Amygdala (tissue), 56 donors: Measurements from ENCODE around the gene PARP16.

Experiments used
- DNase-seq, 56 donors: peaks; one replicate each; lab custom pipeline; 2025; lab: John Stamatoyannopoulos, UW

PARP16 gene, protein sequence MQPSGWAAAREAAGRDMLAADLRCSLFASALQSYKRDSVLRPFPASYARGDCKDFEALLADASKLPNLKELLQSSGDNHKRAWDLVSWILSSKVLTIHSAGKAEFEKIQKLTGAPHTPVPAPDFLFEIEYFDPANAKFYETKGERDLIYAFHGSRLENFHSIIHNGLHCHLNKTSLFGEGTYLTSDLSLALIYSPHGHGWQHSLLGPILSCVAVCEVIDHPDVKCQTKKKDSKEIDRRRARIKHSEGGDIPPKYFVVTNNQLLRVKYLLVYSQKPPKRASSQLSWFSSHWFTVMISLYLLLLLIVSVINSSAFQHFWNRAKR

DNA sequence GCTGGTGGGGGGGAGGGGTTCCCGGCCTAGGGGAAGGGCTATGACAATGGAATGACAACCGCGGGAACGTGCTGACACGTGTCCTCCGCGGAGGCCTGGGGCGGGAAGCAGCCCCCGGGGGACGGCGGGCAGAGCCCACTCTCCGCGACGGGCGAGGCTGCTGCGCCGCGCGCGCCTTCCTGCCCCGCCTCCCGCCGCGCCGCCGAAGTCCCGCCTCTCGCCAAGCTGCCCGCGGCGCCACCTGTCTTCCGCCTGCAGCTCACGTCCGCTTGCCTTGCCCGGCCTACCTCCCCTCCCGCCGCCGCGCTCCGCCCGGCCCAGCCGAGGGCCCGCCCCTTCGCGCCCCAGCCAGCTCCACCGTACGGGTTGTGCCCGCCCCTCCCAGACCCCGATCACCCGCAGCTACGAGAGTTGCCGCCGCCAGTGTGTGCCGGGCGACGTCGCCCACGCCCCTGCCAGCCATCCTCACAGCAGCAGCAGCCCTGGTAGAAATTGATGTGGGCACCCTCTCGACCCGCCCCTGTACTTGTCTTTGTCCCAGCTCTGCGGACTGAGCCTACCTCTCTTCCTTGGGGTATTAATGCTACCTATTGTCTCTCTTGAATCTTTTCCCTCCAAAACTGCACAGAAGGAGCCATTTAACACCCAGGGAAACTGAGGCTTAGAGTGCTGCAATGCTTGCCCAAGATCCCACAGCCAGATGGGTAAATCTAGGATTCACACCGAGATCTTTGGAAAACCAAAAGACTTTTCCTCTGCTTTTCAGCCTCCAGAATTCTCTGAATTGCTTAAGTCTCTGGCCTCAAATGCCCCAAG lies at the start of gene PARP16:
Gene PARP16, minus strand, starts transcription at position 180 of the 816 bp plus-strand sequence. CDS start 457 bp downstream, outside the sequence.
- peak; percentile 7 to 94 (median 80) for DNase-seq

GRCh38 chr15:65335278-65336055 lies 48.8 kb upstream of the PARP16 start:
- no peak for DNase-seq

- peak in 1 of 56 donors; percentile 7 for DNase-seq
These were observed 48.0 kb upstream of the PARP16 start for GRCh38 chr15:65334586-65335231.

DNA sequence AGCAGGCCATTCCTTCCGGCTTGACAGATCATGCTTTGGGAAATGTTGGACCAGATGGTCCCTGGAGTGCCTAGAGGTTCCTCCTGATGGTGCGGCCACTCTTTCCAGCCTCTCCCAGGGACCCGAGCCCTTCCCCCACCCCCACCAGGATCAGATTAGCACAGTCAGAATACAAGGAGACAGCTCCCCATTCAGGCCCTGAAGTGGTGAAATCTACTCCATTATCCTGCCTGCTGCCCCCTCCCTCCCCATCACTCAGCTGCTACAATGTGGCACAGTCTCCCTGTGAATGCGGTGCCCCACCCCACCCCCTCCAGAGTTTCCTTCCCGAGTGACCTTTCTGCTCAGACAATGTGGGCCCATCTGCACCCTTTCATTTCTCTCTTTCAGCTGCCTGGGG lies 47.2 kb upstream of the PARP16 start:
- no peak for DNase-seq

GRCh38 chr15:65333148-65333820 lies 46.6 kb upstream of the PARP16 start:
- DNase-seq: no peak

GRCh38 chr15:65332391-65333147 lies 45.9 kb upstream of the PARP16 start:
- DNase-seq: no peak

GRCh38 chr15:65331811-65332210 lies 45.1 kb upstream of the PARP16 start:
- DNase-seq: no peak

DNA sequence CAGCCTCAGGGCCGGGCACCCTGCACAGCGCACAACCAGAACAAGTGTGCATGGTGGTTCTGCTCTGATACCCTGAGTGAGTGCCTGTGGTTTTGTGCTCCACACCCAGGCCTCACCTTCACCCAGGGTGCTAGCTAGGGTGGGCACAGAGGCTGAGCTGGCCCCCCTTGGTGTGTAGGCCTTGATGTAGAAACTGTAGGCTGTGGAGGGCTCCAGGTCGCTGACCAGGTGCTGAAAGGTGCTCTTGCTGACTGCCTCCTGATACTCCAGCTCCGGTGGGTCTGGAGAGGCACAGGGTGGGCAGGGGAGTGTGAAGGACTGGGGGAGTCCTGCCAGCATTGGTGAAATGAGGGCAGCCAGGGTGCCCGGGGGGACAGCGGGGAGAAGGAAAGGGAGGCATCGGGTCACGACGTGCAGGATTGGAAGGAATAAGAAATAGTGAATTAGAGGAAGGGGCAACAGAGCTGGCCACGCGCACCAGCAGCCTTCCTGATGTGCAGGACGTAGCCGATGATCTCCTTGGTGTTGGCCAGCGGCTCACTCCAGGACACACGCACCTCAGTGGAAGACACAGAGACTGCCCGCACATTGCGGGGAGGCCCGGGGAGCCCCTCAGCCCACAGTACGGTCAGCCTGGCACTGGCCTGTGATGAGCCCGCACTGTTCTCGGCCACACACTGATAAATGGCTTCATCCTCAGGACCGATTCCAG lies 44.4 kb upstream of the PARP16 start:
- no peak for DNase-seq

GRCh38 chr15:65329984-65330735 lies 43.5 kb upstream of the PARP16 start:
- no peak for DNase-seq

DNA sequence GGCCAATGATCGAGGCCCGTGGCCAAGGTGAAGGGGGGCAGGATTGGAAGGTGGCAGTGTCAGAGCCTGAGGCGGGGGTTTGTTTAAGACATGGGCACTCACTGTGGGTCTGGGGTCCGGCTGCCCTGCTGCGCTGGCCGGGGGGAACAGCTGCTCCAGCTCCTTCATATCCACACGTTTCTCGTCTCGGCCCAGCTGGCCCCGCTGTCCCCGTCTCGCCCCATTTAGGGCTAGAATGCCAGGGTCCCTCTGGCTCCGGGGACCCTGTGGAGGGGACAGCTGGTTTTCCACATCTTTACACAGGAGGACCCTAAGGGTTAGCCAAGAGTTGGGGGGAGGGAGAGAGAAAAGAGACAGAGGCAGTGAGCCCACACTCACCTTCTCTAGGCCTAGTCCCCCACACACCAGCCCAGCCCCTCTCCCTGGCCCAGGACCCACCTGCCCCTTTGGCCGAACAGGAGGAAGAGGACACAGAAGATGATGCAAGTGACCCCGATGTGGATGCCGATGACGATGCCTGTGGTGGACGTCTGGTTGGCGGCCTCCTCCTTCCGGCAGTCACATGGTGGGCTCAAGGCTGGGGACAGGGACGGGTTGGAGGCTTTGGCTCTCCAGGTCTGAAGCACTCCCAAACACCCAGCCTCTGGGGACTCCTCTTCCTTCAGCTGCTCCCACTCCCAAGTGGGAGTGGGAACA lies 42.8 kb upstream of the PARP16 start:
- no peak for DNase-seq

DNA sequence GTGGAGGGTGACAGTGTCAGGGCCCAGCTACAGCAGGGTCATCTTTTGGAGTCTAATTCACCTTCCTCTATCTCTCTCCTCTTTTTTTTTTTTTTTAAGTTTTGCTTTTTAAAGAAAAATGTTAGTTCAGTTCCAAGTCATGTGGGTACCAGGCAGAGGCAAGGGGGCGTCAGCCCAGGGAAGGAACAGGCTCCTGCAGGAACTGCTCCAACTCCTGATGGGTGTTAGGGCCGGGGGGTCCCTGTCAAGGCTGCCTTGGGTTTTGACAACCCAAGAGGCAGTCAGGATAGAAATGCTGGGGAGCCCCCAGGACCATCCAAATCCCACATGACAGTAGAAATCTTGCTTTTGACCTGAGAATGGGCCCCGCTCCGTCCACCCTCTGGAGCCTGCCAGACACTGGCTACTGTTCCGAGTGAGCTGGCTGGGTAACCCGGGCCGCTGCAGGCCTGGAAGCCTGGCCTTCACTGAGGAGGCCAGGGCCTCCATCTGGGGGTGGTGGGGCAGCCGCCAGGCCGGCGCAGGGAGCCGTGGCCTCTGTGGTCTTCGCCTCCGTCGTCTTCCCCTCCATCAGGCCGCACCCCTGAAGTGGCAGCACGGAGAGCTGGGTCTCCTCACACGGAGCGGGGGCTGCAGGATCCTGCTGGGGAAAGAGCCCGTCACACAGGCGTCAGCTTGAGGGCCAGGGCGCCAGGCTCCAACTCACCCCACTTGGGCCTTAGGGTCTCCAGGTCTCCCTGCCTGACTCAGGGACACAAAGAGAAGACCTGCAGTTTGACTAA lies 42.0 kb upstream of the PARP16 start:
- DNase-seq: no peak

GRCh38 chr15:65327651-65328393 lies 41.1 kb upstream of the PARP16 start:
- no peak for DNase-seq

DNA sequence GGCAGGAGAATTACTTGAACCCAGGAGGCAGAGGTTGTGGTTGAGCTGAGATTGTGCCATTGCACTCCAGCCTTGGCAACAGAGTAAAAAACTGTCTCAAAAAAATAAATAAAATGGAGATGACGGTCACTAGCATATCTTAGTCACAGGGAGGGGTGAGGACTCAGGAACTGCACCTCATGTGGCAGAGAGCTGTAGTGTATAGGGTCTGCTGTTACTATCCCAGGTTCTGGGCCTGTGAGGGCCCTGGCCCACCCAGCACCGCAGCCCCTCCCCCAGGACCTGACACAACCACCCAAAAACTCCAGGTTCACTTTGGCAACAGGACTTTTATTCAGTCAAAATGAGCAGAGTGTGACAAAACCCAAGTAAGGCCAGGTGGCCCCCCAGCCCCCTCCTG lies 40.1 kb upstream of the PARP16 start:
- DNase-seq: no peak

- DNase-seq: peak in 45 of 56 donors; percentile 6 to 81 (median 46)
These were observed 39.4 kb upstream of the PARP16 start for GRCh38 chr15:65326117-65326526.

DNA sequence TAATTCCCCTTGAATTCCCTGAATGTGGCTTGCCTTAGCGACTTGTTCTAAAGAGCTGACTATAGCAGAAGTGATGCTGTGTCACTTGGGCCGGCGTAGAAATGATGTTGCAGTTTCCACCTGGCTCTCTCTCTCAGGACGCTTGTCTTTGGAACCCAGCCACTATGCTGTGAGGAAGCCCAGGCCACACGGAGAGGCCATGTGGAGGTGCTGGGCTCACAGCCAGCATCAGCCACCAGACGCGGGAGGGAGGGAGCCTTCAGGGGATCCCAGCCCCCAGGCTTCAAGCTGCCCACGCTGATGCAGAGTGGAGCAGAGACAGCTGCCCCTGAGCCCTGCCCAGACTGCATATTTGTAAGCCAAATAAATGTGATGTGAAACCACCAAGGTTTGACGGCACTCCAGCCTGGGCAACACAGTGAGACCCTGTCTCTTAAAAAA lies 36.4 kb upstream of the PARP16 start:
- DNase-seq: peak in 23 of 56 donors; percentile 10 to 62 (median 28)
